ENCODE measurements around the gene PRX.

Gene PRX

GRCh38 chr19:40365613-40366401 lies 47.4 kb downstream of the PRX start:
- DNase-seq (ENCODE audit: low read depth): peak; percentile 8

GRCh38 chr19:40365010-40365409 lies 48.2 kb downstream of the PRX start:
- DNase-seq (ENCODE audit: low read depth): no peak

DNA sequence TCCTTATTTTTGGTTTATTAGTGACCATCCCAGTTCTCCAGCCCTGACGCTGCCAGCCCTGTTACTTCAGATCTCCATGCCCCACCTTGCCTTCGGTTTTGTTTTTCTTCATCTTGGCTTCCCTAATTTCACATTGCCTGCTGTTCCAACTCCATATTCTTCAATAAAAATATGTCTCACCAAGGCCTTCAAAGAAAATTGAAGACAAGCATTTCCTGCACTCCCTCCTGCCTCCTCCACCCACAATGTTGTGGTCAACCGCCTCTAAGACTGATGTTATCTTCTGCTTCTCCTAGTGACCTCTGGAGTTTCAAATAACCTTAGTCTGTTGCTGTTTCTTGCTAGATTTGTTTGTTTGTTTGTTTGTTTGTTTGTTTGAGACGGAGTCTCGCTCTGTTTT lies 50.1 kb downstream of the PRX start:
- DNase-seq (ENCODE audit: low read depth): no peak

- DNase-seq (ENCODE audit: low read depth): no peak
Measured at GRCh38 chr19:40362160-40362559, 51.0 kb downstream of the PRX start.

DNA sequence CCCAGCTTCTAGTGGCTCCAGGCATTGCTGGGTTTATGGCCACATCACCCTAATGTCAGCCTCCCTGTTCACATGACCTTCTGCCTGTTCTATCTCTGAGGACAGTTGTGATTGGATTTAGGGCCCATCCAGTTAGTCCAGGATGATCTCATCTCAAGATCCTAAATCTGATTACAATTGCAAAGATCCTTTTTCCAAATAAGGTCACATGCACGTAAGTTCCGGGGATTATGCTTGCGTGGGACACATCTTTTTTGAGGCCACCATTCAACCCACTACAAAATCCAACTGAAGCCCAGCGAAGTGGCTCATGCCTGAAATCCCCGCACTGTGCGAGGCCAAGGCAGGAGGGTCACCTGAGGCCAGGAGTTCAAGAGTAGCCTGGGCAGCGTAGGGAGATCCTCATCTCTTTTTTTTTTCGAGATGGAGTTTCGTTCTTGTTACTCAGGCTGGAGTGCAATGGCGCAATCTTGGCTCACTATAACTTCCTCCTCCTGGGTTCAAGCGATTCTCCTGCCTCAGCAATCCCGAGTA lies 52.4 kb downstream of the PRX start:
- no peak for DNase-seq (ENCODE audit: low read depth)

DNA sequence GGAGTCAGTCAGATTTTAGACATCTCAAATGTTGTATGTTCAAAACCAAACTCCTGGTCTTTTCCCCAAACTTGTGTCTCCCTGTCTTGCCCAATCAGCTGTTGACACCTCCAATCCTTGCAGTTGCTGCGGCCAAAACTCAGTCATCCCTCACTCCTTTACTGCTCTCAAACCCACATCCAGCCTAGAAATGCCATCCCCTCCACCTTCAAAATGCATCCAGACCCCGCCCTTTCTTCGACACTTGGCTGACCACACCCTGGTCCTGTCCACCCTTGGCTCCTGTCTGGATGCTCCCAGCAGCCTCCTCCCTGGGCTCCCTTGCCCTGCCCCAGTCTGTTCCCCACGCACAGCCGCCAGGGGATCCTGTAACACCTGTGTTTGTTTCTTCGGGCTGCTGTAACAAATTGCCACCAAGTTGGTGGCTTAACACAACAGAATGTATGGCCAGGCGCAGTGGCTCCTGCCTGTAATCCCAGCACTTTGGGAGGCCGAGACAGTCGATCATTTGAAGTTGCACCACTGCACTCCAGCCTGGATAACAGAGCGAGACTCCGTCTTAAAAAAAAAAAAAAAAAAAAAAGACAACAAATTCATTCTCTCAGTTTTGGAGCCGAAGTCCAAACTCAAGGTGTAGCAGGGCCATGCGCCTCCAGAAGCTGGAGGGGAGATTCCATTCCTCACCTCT lies 53.0 kb downstream of the PRX start:
- DNase-seq (ENCODE audit: low read depth): no peak

GRCh38 chr19:40358773-40359172 lies 54.4 kb downstream of the PRX start:
- no peak for DNase-seq (ENCODE audit: low read depth)

- no peak for DNase-seq (ENCODE audit: low read depth)
Measured at GRCh38 chr19:40357640-40358039, 55.5 kb downstream of the PRX start.

GRCh38 chr19:40356681-40357595 lies 56.2 kb downstream of the PRX start:
- no peak for DNase-seq (ENCODE audit: low read depth)

GRCh38 chr19:40355975-40356680 lies 57.0 kb downstream of the PRX start:
- DNase-seq (ENCODE audit: low read depth): no peak

DNA sequence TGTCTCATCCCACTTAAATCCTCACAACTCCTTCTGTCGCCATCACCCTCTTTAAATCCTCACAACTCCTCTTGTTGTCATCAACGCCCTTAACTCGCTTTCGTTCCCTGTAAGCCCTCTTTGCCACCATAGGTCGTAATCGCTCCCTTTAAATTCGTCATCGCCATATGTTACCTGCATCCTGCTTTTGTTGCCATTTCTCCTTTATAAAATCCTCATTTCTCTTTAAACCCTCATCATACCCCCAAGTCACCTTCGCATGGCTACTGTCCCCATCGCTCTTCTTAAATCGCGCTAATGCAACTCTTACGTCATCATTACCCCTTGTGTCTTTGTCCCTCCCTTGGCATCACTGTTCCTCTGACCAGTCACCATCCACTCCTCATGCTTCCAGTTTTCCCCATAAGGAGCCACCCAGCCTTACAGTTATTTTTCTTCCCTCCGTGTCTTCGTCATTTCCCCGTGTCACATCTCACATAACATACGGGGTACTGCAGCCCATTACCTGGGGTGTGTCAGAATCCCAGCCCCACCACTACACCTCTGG lies 64.1 kb downstream of the PRX start:
- no peak for DNase-seq (ENCODE audit: low read depth)

DNA sequence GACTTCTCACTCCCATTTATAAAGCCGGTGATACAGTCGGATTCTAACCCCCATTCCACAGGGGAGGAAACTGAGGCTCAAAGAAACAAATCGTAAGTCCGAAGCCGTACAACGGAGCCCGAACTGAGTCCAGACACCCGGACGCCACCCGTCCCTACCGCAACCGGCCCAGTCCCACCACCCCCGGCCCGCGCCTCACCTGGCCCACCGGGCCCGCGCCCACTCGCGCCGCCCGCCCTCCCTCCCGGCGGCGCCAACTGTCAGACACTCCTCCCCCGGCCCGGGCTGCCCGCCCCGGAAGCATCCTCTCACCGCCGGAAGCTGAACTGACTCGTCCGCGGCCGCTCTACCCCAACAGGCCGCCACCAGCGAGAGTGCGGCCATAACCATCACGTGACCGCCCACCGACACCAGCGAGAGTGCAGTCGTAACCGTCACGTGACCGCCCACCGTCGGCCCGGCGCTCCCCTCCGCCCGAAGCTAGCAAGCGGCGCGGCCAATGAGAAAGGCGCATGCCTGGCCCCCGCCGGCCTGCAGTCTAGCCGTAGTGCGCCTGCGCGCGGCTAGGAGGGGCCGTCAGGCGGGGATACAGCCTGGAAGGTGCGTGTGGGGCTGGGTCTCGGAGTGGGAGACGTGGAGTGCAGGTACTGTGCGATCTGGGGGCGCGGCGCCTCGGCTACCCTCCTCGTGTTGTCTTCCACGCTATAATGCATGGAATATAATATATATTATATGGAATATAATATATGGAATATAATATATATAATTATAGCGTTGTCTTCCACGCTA lies 64.9 kb downstream of the PRX start, which contains the start of the genes C19orf47 and PLD3:
C19orf47 (minus strand) TSS at position 273 of the 789 bp plus-strand sequence. CDS start 6,540 bp downstream, outside the sequence.
PLD3 (plus strand) TSS at position 571 of the 789 bp plus-strand sequence. CDS start 17,789 bp downstream, outside the sequence.
- peak; percentile 98 for DNase-seq (ENCODE audit: low read depth)

DNA sequence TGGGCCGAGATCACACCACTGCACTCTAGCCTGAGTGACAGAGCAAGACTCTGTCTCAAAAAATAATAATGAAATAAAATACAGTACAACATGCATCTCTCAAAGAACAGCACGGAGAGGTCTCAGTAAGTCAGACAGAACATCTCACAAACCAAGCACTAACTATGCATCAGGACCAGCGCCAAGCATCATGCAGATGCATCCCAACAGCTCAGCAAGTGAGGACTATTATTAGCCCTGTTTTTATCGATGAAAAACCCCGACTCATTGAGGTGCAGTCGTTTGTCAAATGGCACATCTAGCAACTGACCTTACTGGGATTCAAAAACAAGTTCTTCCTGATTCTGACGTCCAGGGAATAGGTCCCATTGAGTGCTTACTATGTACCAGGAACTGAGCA lies 68.8 kb downstream of the PRX start:
- no peak for DNase-seq (ENCODE audit: low read depth)

Measured in activated T-helper 1 cell treated with Interleukin-2 at 50 U/mL for 16 hours (primary cell).